Ovary (tissue), 9 donors: ENCODE measurements around the gene CREG1. TPM values are rescaled to one million over a fixed set of nuclear protein-coding genes. Genes with fewer than 3 reads are reported as not detected.
"Not testable (repeated sequence)": the region's sequence is repeated elsewhere in the genome, so short reads cannot be mapped to it uniquely, and the experiment has no call there.

Source experiments
- DNase-seq, 5 donors: peaks; one replicate each; pipeline ENCODE4 v3.0.0-alpha.2; 2019 to 2020
- H3K27ac ChIP-seq, 2 donors: fragments of 200-600 bp; one replicate each; pipeline versions ENCODE4 v1.5.1 to v1.8.0; 2019 to 2022
- H3K27me3 ChIP-seq: fragments of 200-600 bp; one replicate; pipeline ENCODE4 v1.8.0; 2022
- H3K36me3 ChIP-seq: fragments of 200-600 bp; sonication (generic); one replicate; pipeline ENCODE4 v1.5.1; 2019
- H3K4me1 ChIP-seq: one replicate; pipeline ENCODE4 v1.8.1; 2013; ENCODE audit warnings: mild to moderate bottlenecking, moderate library complexity; ENCODE audit not compliant: insufficient read depth
- H3K4me3 ChIP-seq: fragments of 200-600 bp; sonication (generic); one replicate; pipeline ENCODE4 v1.5.1; 2017
- H3K9me3 ChIP-seq, 2 donors: fragments of 200-600 bp in 1 of 2; sonication (generic) in 1 of 2; one replicate each; pipeline versions ENCODE4 v1.5.1 to v1.8.1; 2013 to 2019; ENCODE audit warnings: mild to moderate bottlenecking in 1 of 2, moderate library complexity in 1 of 2
- CTCF ChIP-seq, 3 donors: fragments of 450-650 bp in 2 of 3; fragments of 200-600 bp in 1 of 3; IDR thresholded peaks; one replicate each; pipeline versions ENCODE4 v1.5.1 to v1.8.0; 2016 to 2022; ENCODE audit warnings: antibody characterized with exemption in 3 of 3, mild to moderate bottlenecking in 1 of 3
- EP300 ChIP-seq: sonication (generic); formaldehyde crosslinking; IDR thresholded peaks from one replicate; pipeline ENCODE4 v1.6.1; 2017; ENCODE audit warnings: antibody characterized with exemption
- POLR2A ChIP-seq: fragments of 450-650 bp; IDR thresholded peaks from one replicate; pipeline ENCODE4 v1.6.1; 2017; ENCODE audit warnings: antibody characterized with exemption, mild to moderate bottlenecking, moderate library complexity
- WGBS, 3 donors: extraction: QIAGEN DNeasy Blood & Tissue Kit in 1 of 3; methylation state at CpG; one replicate each; pipeline versions ENCODE4 v1.1.5 to v1.1.7; 2013 to 2017; 5-methylcytosine and 5-hydroxymethylcytosine counted together
- intact Hi-C, 4 donors: fragments of 100-400 bp; cut with DNase I; formaldehyde crosslinking; loops; one replicate each; pipeline versions ENCODE4 v1.11.0 to v1.15.1; 2022 to 2023
- polyA plus RNA-seq, 2 donors: library from polyadenylated mRNA; stranded (reverse); fragments of 200-250 nt in 1 of 2; fragments of 350-450 nt in 1 of 2; fragmentation: Illumina TruSeq in 1 of 2; extraction: RNeasy Lipid Tissue Mini Kit (QIAGEN cat#74804) in 1 of 2; gene quantifications; one replicate each; pipeline ENCODE4 v1.2.3, GENCODE V29; 2013 to 2014
- total RNA-seq, 7 donors: library from RNA; depleted of rRNA in 2 of 7; stranded (reverse); fragments of >200 nt in 2 of 7; fragmentation: NEBNext Ultra II Directional in 3 of 7; extraction: Animal tissue kit (Norgen Biotek cat#: 25700) in 3 of 7; gene quantifications; one replicate each; pipeline versions ENCODE4 v1.1.0 to v1.2.4, GENCODE V29; 2016 to 2023
- donor health status: DM: no; HTN: no; CAD: no; lungs with moderate emphysema.
- donor health status: DM: no; HTN: no; CAD: no.
- donor health status: Bipolar disorder and iron deficiency.
- donor health status: DM: yes; HTN: yes; CAD: no.
- donor health status: DM: no; HTN: no; CAD: no.
- donor health status: DM: yes; HTN: yes; CAD: no.

The CREG1 gene
- total and polyA plus RNA-seq, 9 donors, result 82.2 to 203 (median 96.8) TPM

- no peaks in the 10 kb centered on the region for H3K27me3 ChIP-seq
- TF ChIP-seq CTCF (IDR thresholded peaks at IDR 0.05) (no peak), POLR2A (no peak), EP300 (no peak)
- 32 to 47% (median 38%) methylated on average over 2 of the region's 2 CpGs for WGBS, 3 donors
- H3K9me3 ChIP-seq, result peaks cover 0 to 7% of the 10 kb centered on the region in 2 donors
- no peak for DNase-seq
- H3K4me3 ChIP-seq, result no peak overlapping the region
- no peaks in the 10 kb centered on the region for H3K36me3 ChIP-seq
- intact Hi-C loops, result no loop called here
- H3K27ac ChIP-seq, result no peak overlapping the region
- no peaks in the 10 kb centered on the region for H3K4me1 ChIP-seq
Measured at GRCh38 chr1:167573035-167573434, 19.5 kb upstream of the CREG1 start.

GRCh38 chr1:167570712-167571111, 17.1 kb upstream of the CREG1 start:
- H3K27ac ChIP-seq, H3K27me3 ChIP-seq, H3K36me3 ChIP-seq, DNase-seq, H3K4me1 ChIP-seq, intact Hi-C loops, H3K9me3 ChIP-seq, H3K4me3 ChIP-seq: not testable (repeated sequence)
- WGBS, 3 donors, result 84 to 86% (median 84%) methylated on average over 6 of the region's 6 CpGs

GRCh38 chr1:167567663-167568062, 14.1 kb upstream of the CREG1 start:
- intact Hi-C loops, result no loop called here
- TF ChIP-seq POLR2A, result no peak
- no peak for TF ChIP-seq EP300
- TF ChIP-seq CTCF (IDR thresholded peaks at IDR 0.05), result no peak
- Histone ChIP-seq H3K4me3 (no peak overlapping the region), H3K4me1 (no peaks in the 10 kb centered on the region), H3K9me3 (peaks cover 0 to under 1% of the 10 kb centered on the region in 2 donors), H3K27ac (no peak overlapping the region), H3K36me3 (no peaks in the 10 kb centered on the region), H3K27me3 (no peaks in the 10 kb centered on the region)
- WGBS, 3 donors, result 67 to 74% (median 70%) methylated on average over 5 of the region's 5 CpGs
- no peak for DNase-seq

- TF ChIP-seq CTCF (IDR thresholded peaks at IDR 0.05), result no peak
- TF ChIP-seq EP300, result no peak
- no peak for TF ChIP-seq POLR2A
Measured at GRCh38 chr1:167566766-167567165, 13.2 kb upstream of the CREG1 start.

GRCh38 chr1:167565922-167566321, 12.4 kb upstream of the CREG1 start:
- WGBS, 3 donors, result 80 to 88% (median 83%) methylated on average over 5 of the region's 5 CpGs
- TF ChIP-seq CTCF (IDR thresholded peaks at IDR 0.05), result no peak
- no peak for TF ChIP-seq POLR2A
- TF ChIP-seq EP300, result no peak
- Histone ChIP-seq H3K9me3 (no peaks in the 10 kb centered on the region), H3K4me1 (no peaks in the 10 kb centered on the region), H3K27me3 (no peaks in the 10 kb centered on the region), H3K36me3 (no peaks in the 10 kb centered on the region), H3K27ac (no peak overlapping the region), H3K4me3 (no peak overlapping the region)
- intact Hi-C loops, result no loop called here
- DNase-seq, result no peak

More at GRCh38 chr1:167566766-167567165, 13.2 kb upstream of the CREG1 start:
- no peak overlapping the region for H3K27ac ChIP-seq
- no peak overlapping the region for H3K4me3 ChIP-seq
- DNase-seq, result no peak
- WGBS, 3 donors, result 74 to 77% (median 75%) methylated on average over 3 of the region's 3 CpGs
- intact Hi-C loops, result no loop called here
- H3K36me3 ChIP-seq, result no peaks in the 10 kb centered on the region
- no peaks in the 10 kb centered on the region for H3K4me1 ChIP-seq
- H3K9me3 ChIP-seq, result no peaks in the 10 kb centered on the region
- H3K27me3 ChIP-seq, result no peaks in the 10 kb centered on the region
